GM10248 (cell line): ENCODE data around the gene GFER.

Experiments
- CTCF ChIA-PET: fragments of 300-600 bp; sonication (Branson Sonifier 250); formaldehyde crosslinking; extraction: SDS; loops from one replicate; lab custom pipeline; 2021; ENCODE audit warnings: antibody characterized with exemption; lab: Yijun Ruan, JAX
- POLR2A ChIA-PET: fragments of 350-650 bp; sonication (Branson Sonifier 250); formaldehyde crosslinking; extraction: SDS; loops from one replicate; lab custom pipeline; 2020; ENCODE audit warnings: antibody characterized with exemption; lab: Yijun Ruan, JAX
- DNase-seq: peaks from one replicate; pipeline ENCODE4 v3.0.0; 2012; ENCODE audit errors: extremely low spot score
- CTCF ChIP-seq: IDR thresholded peaks from 2 replicates; pipeline ENCODE4 v1.5.1; 2012; ENCODE audit warnings: mild to moderate bottlenecking, low read depth; ENCODE audit errors: extremely low read depth, missing control alignments, control extremely low read depth

GFER gene

GRCh38 chr16:1993731-1994131, 9.7 kb downstream of the GFER start:
- DNase-seq = no peak
- CTCF ChIA-PET = interaction anchor here (0.7 to 7.3 kb wide), 3 partner anchors 10 to 147 kb away, joined by 3 to 63 read pairs (median 4); no protein-coding TSS in a partner anchor
- TF ChIP-seq CTCF = no peak
- POLR2A ChIA-PET = no interaction called here

- ChIA-PET CTCF (interaction anchor here (2.3 kb wide), 2 partner anchors 16 to 143 kb away, joined by 5 to 10 read pairs; partner anchors contain the start of gene NOXO1), POLR2A (interaction anchor here (0.6 to 0.8 kb wide), 2 partner anchors 14 to 158 kb away, joined by 4 to 5 read pairs; partner anchors contain the start of gene TRAF7)
- no peak for DNase-seq
- no peak for TF ChIP-seq CTCF
These were observed 13.7 kb downstream of the GFER start for GRCh38 chr16:1997494-1998359.

GRCh38 chr16:1998360-1998835, 14.4 kb downstream of the GFER start:
- DNase-seq = no peak
- POLR2A ChIA-PET = interaction anchor here (0.6 kb wide), 1 partner anchor 13 kb away, joined by 5 read pairs; no protein-coding TSS in a partner anchor
- no peak for TF ChIP-seq CTCF
- CTCF ChIA-PET = interaction anchor here (2.3 kb wide), 1 partner anchor 142 kb away, joined by 10 read pairs; no protein-coding TSS in a partner anchor

GRCh38 chr16:1998852-1999801, 15.1 kb downstream of the GFER start:
- ChIA-PET POLR2A (interaction anchor here (0.6 to 3.2 kb wide), 2 partner anchors 12 to 156 kb away, joined by 5 to 8 read pairs; partner anchors contain the start of gene TRAF7), CTCF (interaction anchor here (2.3 kb wide), 1 partner anchor 142 kb away, joined by 10 read pairs; no protein-coding TSS in a partner anchor)
- TF ChIP-seq CTCF = no peak
- no peak for DNase-seq

GRCh38 chr16:1999866-2000514, 16.0 kb downstream of the GFER start:
- POLR2A ChIA-PET = interaction anchor here (3.2 kb wide), 1 partner anchor 155 kb away, joined by 8 read pairs; the partner anchor contains the start of gene TRAF7
- TF ChIP-seq CTCF = no peak
- DNase-seq = no peak
- CTCF ChIA-PET = interaction anchor here (6.2 kb wide), 1 partner anchor 7 kb away, joined by 63 read pairs; the partner anchor contains the start of gene SYNGR3
